ENCODE results near the gene CLRN3. TPM values are rescaled to one million over a fixed set of nuclear protein-coding genes. Genes with fewer than 3 reads are reported as not detected.

CLRN3 gene
- total and polyA plus RNA-seq, 9 of the 15 experiments (the other 6 are each of a cell fraction or from before 2014, with no cell fraction given) = not detected

- no TSS peak for BruUV-seq (replicated peaks)
- Histone ChIP-seq H3K9me3 (replicated peaks; ENCODE audit: control insufficient read depth, insufficient read depth, low read depth, low read length) (no peaks in the 10 kb centered on the region), H3K36me3 (ENCODE audit: control insufficient read depth, insufficient read depth, low read length) (no peaks in the 10 kb centered on the region), H3K4me2 (ENCODE audit: insufficient read depth, low read length) (no peak overlapping the region), H3K27me3 (ENCODE audit: control insufficient read depth in 2 of 2, insufficient read depth in 2 of 2, low read length in 2 of 2) (no peaks in the 10 kb centered on the region), H3K9me1 (ENCODE audit: control insufficient read depth, insufficient read depth, low read length) (no peaks in the 10 kb centered on the region), H3K9ac (ENCODE audit: insufficient read depth in 1 of 2, low read depth in 2 of 2, low read length in 2 of 2) (no peak overlapping the region), H4K20me1 (replicated peaks; ENCODE audit: control insufficient read depth, insufficient read depth, low read length) (no peaks in the 10 kb centered on the region), H3K79me2 (ENCODE audit: control insufficient read depth, insufficient read depth, low read length) (no peaks in the 10 kb centered on the region), H2AFZ (ENCODE audit: low read depth, low read length) (no peak overlapping the region), H3K4me3 (no peak overlapping the region), H3K4me1 (replicated peaks in 1 of 2; ENCODE audit: control insufficient read depth in 2 of 2, insufficient read depth in 2 of 2, low read length in 2 of 2) (no peaks in the 10 kb centered on the region), H3K27ac (ENCODE audit: extremely low read depth, low read depth, low read length) (no peak overlapping the region)
- TF ChIP-seq THAP7 (CRISPR knock-in tag; IDR thresholded peaks at IDR 0.05) (no peak), MCM3 (IDR thresholded peaks at IDR 0.05) (no peak), ZSCAN32 (CRISPR knock-in tag; IDR thresholded peaks at IDR 0.05) (no peak), ZNF436 (CRISPR knock-in tag; IDR thresholded peaks at IDR 0.05) (no peak), KDM1A (IDR thresholded peaks at IDR 0.05) (no peak), ZKSCAN8 (CRISPR knock-in tag; IDR thresholded peaks at IDR 0.05) (no peak), ELF4 (CRISPR knock-in tag; IDR thresholded peaks at IDR 0.05) (no peak), DIDO1 (tag; IDR thresholded peaks at IDR 0.05; ENCODE audit: low read depth) (no peak), ARID3A (IDR thresholded peaks at IDR 0.05; ENCODE audit: borderline replicate concordance, low read depth, low read length) (no peak), MYBL2 (IDR thresholded peaks at IDR 0.05; ENCODE audit: low read depth) (no peak), MYBL2 (CRISPR knock-in tag; IDR thresholded peaks at IDR 0.05; ENCODE audit: borderline replicate concordance) (no peak), MCM2 (IDR thresholded peaks at IDR 0.05; ENCODE audit: low read depth) (no peak), HDAC3 (IDR thresholded peaks at IDR 0.05; ENCODE audit: borderline replicate concordance, partially characterized antibody) (no peak), SMAD3 (CRISPR knock-in tag; conservative IDR thresholded peaks at IDR 0.05) (no peak), SRSF3 (IDR thresholded peaks at IDR 0.05; ENCODE audit: insufficient read depth, low read length) (no peak), NKRF (IDR thresholded peaks at IDR 0.05; ENCODE audit: borderline replicate concordance) (no peak), EP400 (IDR thresholded peaks at IDR 0.05) (no peak)
- in situ Hi-C loops (cut with MboI) (no loop called here), intact Hi-C loops (cut with micrococcal nuclease) (loop anchor here (5.0 kb wide), 1 partner anchor 134 kb away; no protein-coding TSS in a partner anchor)
- ATAC-seq (no peak), DNase-seq (ENCODE audit: extremely low read depth in 1 of 4, low spot score in 3 of 4) (no peak), FAIRE-seq (no peak)
- ChIA-PET POLR2A (no interaction called here), CTCF (ENCODE audit: low intra/inter-chr PET ratio) (no interaction called here)
- 0% methylated on average over 8 of the region's 14 CpGs for WGBS (ENCODE audit: insufficient coverage, low coverage, missing lambda C conversion rate)
Measured at GRCh38 chr10:127851661-127852194, 41.0 kb downstream of the CLRN3 start.
